Endothelial cell of umbilical vein (primary cell): ENCODE results near the gene DPY19L3. TPM values are rescaled to one million over a fixed set of nuclear protein-coding genes. Genes with fewer than 3 reads are reported as not detected.

Source experiments
- BruUV-seq: library from RNA; stranded (reverse); fragments of 400-500 nt; replicated peaks from 2 replicates; lab custom pipeline; 2021; lab: Mats Ljungman, UMichigan
- CTCF ChIA-PET: fragments of 300-600, 350-600 bp; sonication (Branson Sonifier 250); formaldehyde crosslinking; loops from one replicate; lab custom pipeline; 2021; ENCODE audit warnings: antibody characterized with exemption, inconsistent platforms; lab: Charles Lee
- POLR2A ChIA-PET: fragments of 300-600, 350-600 bp; sonication (Branson Sonifier 250); formaldehyde crosslinking; loops from one replicate; lab custom pipeline; 2021; ENCODE audit warnings: antibody characterized with exemption, inconsistent platforms; lab: Charles Lee
- DNase-seq: peaks from one replicate; pipeline ENCODE4 v3.0.0-alpha.2; 2011; ENCODE audit warnings: low read depth, low spot score
- FAIRE-seq: peaks from 2 replicates; lab custom pipeline; 2011; peaks lifted over from hg19 to GRCh38; lab: Jason Lieb, UNC
- H2AFZ ChIP-seq: 2 replicates; pipeline ENCODE4 v1.6.0; 2012; ENCODE audit warnings: low read depth, low read length, control low read depth, inconsistent platforms
- H3K27ac ChIP-seq: 2 replicates; pipeline ENCODE4 v1.5.1; 2011; ENCODE audit warnings: low read depth, mild to moderate bottlenecking, control low read depth, low read length, moderate library complexity; ENCODE audit not compliant: insufficient read depth
- H3K27me3 ChIP-seq, 2 experiments: 2 replicates each; pipeline versions ENCODE4 v1.6.0 to v1.6.1; 2011; ENCODE audit warnings: low read length in 2 of 2, mixed read lengths in 1 of 2; ENCODE audit not compliant: control insufficient read depth in 2 of 2, insufficient read depth in 2 of 2
- H3K36me3 ChIP-seq, 2 experiments: 2 replicates in 1 of 2; 3 replicates in 1 of 2; pipeline ENCODE4 v1.5.1; 2011; ENCODE audit warnings: low read length in 2 of 2, mild to moderate bottlenecking in 1 of 2, moderate library complexity in 1 of 2; ENCODE audit not compliant: control insufficient read depth in 2 of 2, insufficient read depth in 2 of 2; ENCODE audit errors: extremely low read depth in 1 of 2
- H3K4me1 ChIP-seq: 3 replicates; pipeline ENCODE4 v1.5.1; 2011; ENCODE audit warnings: mild to moderate bottlenecking, low read length; ENCODE audit not compliant: control insufficient read depth, insufficient read depth; ENCODE audit errors: extremely low read depth
- H3K4me2 ChIP-seq: 2 replicates; pipeline ENCODE4 v1.6.1; 2011; ENCODE audit warnings: low read length, control low read depth, mixed read lengths; ENCODE audit not compliant: insufficient read depth
- H3K4me3 ChIP-seq, 3 experiments: fragments of 200-600 bp in 1 of 3; sonication (generic), shearing (Covaris generic) in 1 of 3; replicated peaks in 1 of 3; 2 replicates each; pipeline ENCODE4 v1.5.1; 2011 to 2016; ENCODE audit warnings: control low read depth in 3 of 3, low read length in 3 of 3, mild to moderate bottlenecking in 2 of 3, inconsistent platforms in 1 of 3, low read depth in 1 of 3, moderate library complexity in 1 of 3; ENCODE audit not compliant: insufficient read depth in 1 of 3
- H3K79me2 ChIP-seq: 2 replicates; pipeline ENCODE4 v1.6.0; 2012; ENCODE audit warnings: low read length, inconsistent platforms; ENCODE audit not compliant: control insufficient read depth, insufficient read depth
- H3K9ac ChIP-seq: replicated peaks from 2 replicates; pipeline ENCODE3; 2011; ENCODE audit warnings: low read length, control low read depth; ENCODE audit not compliant: insufficient read depth; ENCODE audit errors: extremely low read depth
- H3K9me1 ChIP-seq: replicated peaks from 3 replicates; pipeline ENCODE4 v1.6.0; 2011; ENCODE audit warnings: mild to moderate bottlenecking, low read length; ENCODE audit not compliant: control insufficient read depth, insufficient read depth; ENCODE audit errors: extremely low read depth
- H3K9me3 ChIP-seq: replicated peaks from 2 replicates; pipeline ENCODE4 v1.5.1; 2012; ENCODE audit warnings: low read length, inconsistent platforms; ENCODE audit not compliant: control insufficient read depth, insufficient read depth
- H4K20me1 ChIP-seq: replicated peaks from 2 replicates; pipeline ENCODE3; 2011; ENCODE audit warnings: mild to moderate bottlenecking, low read length; ENCODE audit not compliant: control insufficient read depth, insufficient read depth; ENCODE audit errors: extremely low read depth
- EZH2 ChIP-seq: IDR thresholded peaks from 2 replicates; pipeline ENCODE4 v1.6.1; 2012; ENCODE audit warnings: borderline replicate concordance, low read depth, mild to moderate bottlenecking, moderate library complexity, low read length, inconsistent platforms; ENCODE audit not compliant: severe bottlenecking
- FOS ChIP-seq: IDR thresholded peaks from 2 replicates; pipeline ENCODE4 v1.6.1; 2011; ENCODE audit warnings: mild to moderate bottlenecking, low read length, moderate library complexity, borderline replicate concordance; ENCODE audit not compliant: insufficient read depth
- GATA2 ChIP-seq: IDR thresholded peaks from 2 replicates; pipeline ENCODE4 v1.7.0; 2011; ENCODE audit warnings: low read depth, mild to moderate bottlenecking, moderate library complexity, mixed read lengths, low read length; ENCODE audit not compliant: insufficient read length, insufficient read depth
- JUN ChIP-seq: IDR thresholded peaks from 2 replicates; pipeline ENCODE4 v1.6.1; 2011; ENCODE audit warnings: borderline replicate concordance, low read depth; ENCODE audit not compliant: insufficient read length, insufficient read depth
- MYC ChIP-seq: IDR thresholded peaks from one replicate; pipeline ENCODE4 v1.6.1; 2011; ENCODE audit warnings: mild to moderate bottlenecking, low read depth, low read length
- POLR2A ChIP-seq: IDR thresholded peaks from 2 replicates; pipeline ENCODE4 v1.6.1; 2012; ENCODE audit warnings: low read depth, mild to moderate bottlenecking, control low read depth, low read length
- POLR2AphosphoS5 ChIP-seq: IDR thresholded peaks from 2 replicates; pipeline ENCODE4 v1.6.1; 2012; ENCODE audit warnings: low read depth, mild to moderate bottlenecking, control low read depth, low read length, moderate library complexity; ENCODE audit not compliant: insufficient read depth
- dilution Hi-C: fragments of 300-500 bp; cut with MboI; formaldehyde crosslinking; loops from one replicate; pipeline ENCODE4 v1.15.0; 2019; ENCODE audit warnings: low sequenced_read_pairs; ENCODE audit not compliant: extremely low pct_ligation_motif_present
- intact Hi-C: fragments of 100-400 bp; cut with micrococcal nuclease; formaldehyde crosslinking; loops from one replicate; pipeline ENCODE4 v1.10.0; 2022
- polyA plus RNA-seq, 4 experiments: library from polyadenylated mRNA; depleted of rRNA in 3 of 4; stranded (reverse) in 3 of 4; unstranded in 1 of 4; fragments of >200 nt; gene quantifications; 2 replicates each; pipeline versions ENCODE4 v1.2.1 to v1.2.3, GENCODE V29; 2011 to 2012; ENCODE audit warnings: missing spikeins in 1 of 4
- total RNA-seq: library from RNA; stranded (reverse); gene quantifications from 2 replicates; pipeline ENCODE4 v1.2.3, GENCODE V29; 2021
- TF ChIP-seq, protein P1 (sequence below): IDR thresholded peaks from 2 replicates; pipeline ENCODE4 v1.6.1; 2011; ENCODE audit not compliant: insufficient read depth, insufficient read length
- TF ChIP-seq, protein P2 (sequence below), 2 donors: IDR thresholded peaks; 1 replicate in 1 of 2; 2 replicates in 1 of 2; pipeline ENCODE4 v1.5.1; 2011; ENCODE audit warnings: low read length in 2 of 2, mild to moderate bottlenecking in 2 of 2, moderate library complexity in 2 of 2, control low read depth in 1 of 2, inconsistent platforms in 1 of 2, low read depth in 1 of 2; ENCODE audit not compliant: insufficient read depth in 1 of 2; ENCODE audit errors: extremely low read depth in 1 of 2

The DPY19L3 gene
- total and polyA plus RNA-seq, 2 donors (not counting 3 experiments of a cell fraction or from before 2014, with no cell fraction given): 36.1 to 39.5 TPM

DNA sequence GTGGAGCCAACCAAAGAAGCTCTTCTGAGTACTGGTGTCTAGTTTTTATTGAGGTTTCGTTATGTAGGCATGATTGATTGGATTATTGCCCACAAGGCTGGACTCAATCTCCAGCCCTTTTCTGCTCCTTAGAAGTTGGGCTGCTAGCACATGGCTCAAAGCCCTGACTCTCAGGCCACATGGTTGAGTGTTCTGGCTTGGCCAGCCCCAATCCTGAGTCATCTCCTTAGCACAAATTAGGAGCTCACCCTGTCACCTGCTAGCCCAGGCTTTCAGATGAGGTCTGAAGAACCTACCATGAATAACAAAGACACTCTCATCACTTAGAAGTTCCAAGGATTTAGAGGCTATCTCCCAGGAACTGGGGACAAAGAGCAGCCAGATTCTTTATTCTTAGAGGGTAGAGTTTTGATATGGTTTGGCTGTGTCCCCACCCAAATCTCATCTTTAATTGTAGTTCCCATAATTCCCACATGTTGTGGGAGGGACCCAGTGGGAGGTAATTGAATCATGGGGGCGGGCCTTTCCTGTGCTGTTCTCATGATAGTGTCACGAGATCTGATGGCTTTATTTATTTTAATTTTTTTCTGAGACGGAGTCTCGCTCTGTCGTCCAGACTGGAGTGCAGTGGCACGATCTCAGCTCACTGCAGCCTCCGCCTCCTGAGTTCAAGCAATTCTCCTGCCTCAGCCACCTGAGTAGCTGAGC, 11.3 kb downstream of the DPY19L3 start:
- POLR2A ChIA-PET: no interaction called here
- BruUV-seq: no TSS peak
- CTCF ChIA-PET: interaction anchor here (1.7 kb wide), 1 partner anchor 11 kb away, joined by 6 read pairs; the partner anchor contains the start of gene DPY19L3
- dilution Hi-C loops: no loop called here
- Histone ChIP-seq H3K9ac (no peak overlapping the region), H4K20me1 (no peaks in the 10 kb centered on the region), H3K4me3 (no peak overlapping the region), H2AFZ (no peak overlapping the region), H3K27ac (no peak overlapping the region), H3K4me2 (no peak overlapping the region), H3K36me3 (peaks cover 3 to 7% of the 10 kb centered on the region in 2 experiments), H3K4me1 (peaks cover 6% of the 10 kb centered on the region), H3K79me2 (peaks cover 2% of the 10 kb centered on the region), H3K27me3 (no peaks in the 10 kb centered on the region), H3K9me3 (no peaks in the 10 kb centered on the region), H3K9me1 (no peaks in the 10 kb centered on the region)
- TF ChIP-seq GATA2 (no peak), FOS (no peak), EZH2 (no peak), JUN (no peak), POLR2AphosphoS5 (no peak), POLR2A (no peak), MYC (no peak)
- TF ChIP-seq, protein P1, sequence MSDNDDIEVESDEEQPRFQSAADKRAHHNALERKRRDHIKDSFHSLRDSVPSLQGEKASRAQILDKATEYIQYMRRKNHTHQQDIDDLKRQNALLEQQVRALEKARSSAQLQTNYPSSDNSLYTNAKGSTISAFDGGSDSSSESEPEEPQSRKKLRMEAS: no peak
- TF ChIP-seq, protein P2, sequence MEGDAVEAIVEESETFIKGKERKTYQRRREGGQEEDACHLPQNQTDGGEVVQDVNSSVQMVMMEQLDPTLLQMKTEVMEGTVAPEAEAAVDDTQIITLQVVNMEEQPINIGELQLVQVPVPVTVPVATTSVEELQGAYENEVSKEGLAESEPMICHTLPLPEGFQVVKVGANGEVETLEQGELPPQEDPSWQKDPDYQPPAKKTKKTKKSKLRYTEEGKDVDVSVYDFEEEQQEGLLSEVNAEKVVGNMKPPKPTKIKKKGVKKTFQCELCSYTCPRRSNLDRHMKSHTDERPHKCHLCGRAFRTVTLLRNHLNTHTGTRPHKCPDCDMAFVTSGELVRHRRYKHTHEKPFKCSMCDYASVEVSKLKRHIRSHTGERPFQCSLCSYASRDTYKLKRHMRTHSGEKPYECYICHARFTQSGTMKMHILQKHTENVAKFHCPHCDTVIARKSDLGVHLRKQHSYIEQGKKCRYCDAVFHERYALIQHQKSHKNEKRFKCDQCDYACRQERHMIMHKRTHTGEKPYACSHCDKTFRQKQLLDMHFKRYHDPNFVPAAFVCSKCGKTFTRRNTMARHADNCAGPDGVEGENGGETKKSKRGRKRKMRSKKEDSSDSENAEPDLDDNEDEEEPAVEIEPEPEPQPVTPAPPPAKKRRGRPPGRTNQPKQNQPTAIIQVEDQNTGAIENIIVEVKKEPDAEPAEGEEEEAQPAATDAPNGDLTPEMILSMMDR (IDR thresholded peaks at IDR 0.05; ENCODE audit: extremely low read depth in 1 of 2, insufficient read depth in 1 of 2, low read depth in 1 of 2, low read length in 2 of 2): no peak
- intact Hi-C loops: no loop called here
- no peak for DNase-seq
- no peak for FAIRE-seq
